IMR-90 (cell line): ENCODE results near the gene ANXA2. TPM values are rescaled to one million over a fixed set of nuclear protein-coding genes. Genes with fewer than 3 reads are reported as not detected.

Source experiments
- ATAC-seq: fragments of 200-7000 bp; cut with Tn5 transposase; 2 replicates; pipeline ENCODE4 v1.9.1; 2020; ENCODE audit warnings: low read depth, mild to moderate bottlenecking, moderate library complexity
- BruUV-seq: library from RNA; stranded (reverse); fragments of 400-500 nt; replicated peaks from 2 replicates; lab custom pipeline; 2021; lab: Mats Ljungman, UMichigan
- CTCF ChIA-PET: fragments of 300-600 bp; formaldehyde crosslinking; extraction: SDS; loops from one replicate; lab custom pipeline; 2021; ENCODE audit warnings: antibody characterized with exemption; lab: Yijun Ruan, JAX
- POLR2A ChIA-PET: fragments of 300-600 bp; sonication (Branson Sonifier 250); formaldehyde crosslinking; loops from one replicate; lab custom pipeline; 2022; ENCODE audit warnings: antibody characterized with exemption; ENCODE audit not compliant: unreplicated experiment; lab: Charles Lee
- DNase-seq: peaks from one replicate; pipeline ENCODE4 v3.0.0; 2013
- H2AFZ ChIP-seq: replicated peaks from 2 replicates; pipeline ENCODE3; 2013; ENCODE audit warnings: low read length, mild to moderate bottlenecking; ENCODE audit not compliant: poor library complexity
- H2AK5ac ChIP-seq: 2 replicates; pipeline ENCODE4 v1.6.1; 2013; ENCODE audit warnings: low read depth, low read length, inconsistent platforms
- H2AK9ac ChIP-seq: replicated peaks from 2 replicates; pipeline ENCODE3; 2013; ENCODE audit warnings: mild to moderate bottlenecking, low read depth, low read length, moderate library complexity; ENCODE audit not compliant: poor library complexity
- H2BK120ac ChIP-seq: 2 replicates; pipeline ENCODE4 v1.6.1; 2013; ENCODE audit warnings: low read depth, low read length, inconsistent platforms
- H2BK15ac ChIP-seq: 3 replicates; pipeline ENCODE4 v1.6.1; 2013; ENCODE audit warnings: low read depth, low read length, inconsistent platforms
- H2BK20ac ChIP-seq: 2 replicates; pipeline ENCODE4 v1.6.1; 2013; ENCODE audit warnings: low read depth, mild to moderate bottlenecking, inconsistent platforms, low read length, moderate library complexity
- H2BK5ac ChIP-seq: 2 replicates; pipeline ENCODE4 v1.6.1; 2013; ENCODE audit warnings: mild to moderate bottlenecking, low read depth, low read length, inconsistent platforms; ENCODE audit not compliant: poor library complexity, severe bottlenecking
- H3K14ac ChIP-seq: replicated peaks from 2 replicates; pipeline ENCODE4 v1.6.1; 2013; ENCODE audit warnings: low read depth, low read length, inconsistent platforms
- H3K18ac ChIP-seq: 2 replicates; pipeline ENCODE4 v1.6.1; 2013; ENCODE audit warnings: low read depth, low read length, control low read depth
- H3K23ac ChIP-seq: 2 replicates; pipeline ENCODE4 v1.6.1; 2013; ENCODE audit warnings: low read depth, low read length, inconsistent platforms
- H3K27ac ChIP-seq: 2 replicates; pipeline ENCODE4 v1.5.1; 2013; ENCODE audit warnings: mild to moderate bottlenecking, control low read depth, low read length; ENCODE audit not compliant: insufficient read depth
- H3K27me3 ChIP-seq: 2 replicates; pipeline ENCODE4 v1.6.1; 2013; ENCODE audit warnings: low read length; ENCODE audit not compliant: control insufficient read depth, insufficient read depth
- H3K36me3 ChIP-seq: 2 replicates; pipeline ENCODE4 v1.6.1; 2013; ENCODE audit warnings: low read length, mixed read lengths; ENCODE audit not compliant: control insufficient read depth, insufficient read depth
- H3K4ac ChIP-seq: 2 replicates; pipeline ENCODE4 v1.6.1; 2013; ENCODE audit warnings: low read depth, low read length, inconsistent platforms
- H3K4me1 ChIP-seq: 2 replicates; pipeline ENCODE4 v1.6.1; 2013; ENCODE audit warnings: low read length, mixed read lengths; ENCODE audit not compliant: control insufficient read depth, insufficient read depth
- H3K4me2 ChIP-seq: 2 replicates; pipeline ENCODE4 v1.6.1; 2013; ENCODE audit warnings: low read depth, mild to moderate bottlenecking, control low read depth, low read length, moderate library complexity
- H3K4me3 ChIP-seq: 2 replicates; pipeline ENCODE4 v1.5.1; 2013; ENCODE audit warnings: low read depth, mild to moderate bottlenecking, control low read depth, low read length, moderate library complexity; ENCODE audit not compliant: insufficient read depth
- H3K56ac ChIP-seq: 2 replicates; pipeline ENCODE4 v1.6.1; 2013; ENCODE audit warnings: low read length, inconsistent platforms; ENCODE audit not compliant: insufficient read depth; ENCODE audit errors: extremely low read depth
- H3K79me1 ChIP-seq, 2 experiments: 2 replicates each; pipeline ENCODE4 v1.6.1; 2013; ENCODE audit warnings: low read length in 2 of 2, inconsistent platforms in 1 of 2, low read depth in 1 of 2
- H3K9ac ChIP-seq: 2 replicates; pipeline ENCODE4 v1.6.1; 2013; ENCODE audit warnings: low read depth, low read length, control low read depth
- H3K9me1 ChIP-seq: 2 replicates; pipeline ENCODE4 v1.6.1; 2013; ENCODE audit warnings: low read length, inconsistent platforms; ENCODE audit not compliant: insufficient read depth
- H3K9me3 ChIP-seq: 2 replicates; pipeline ENCODE4 v1.6.1; 2013; ENCODE audit warnings: low read length; ENCODE audit not compliant: control insufficient read depth, insufficient read depth
- H4K20me1 ChIP-seq: 2 replicates; pipeline ENCODE4 v1.6.1; 2013; ENCODE audit warnings: low read length, inconsistent platforms; ENCODE audit not compliant: insufficient read depth
- H4K5ac ChIP-seq: 2 replicates; pipeline ENCODE4 v1.6.1; 2013; ENCODE audit warnings: mild to moderate bottlenecking, low read depth, low read length, control low read depth
- H4K8ac ChIP-seq, 2 experiments: 2 replicates each; pipeline ENCODE4 v1.6.1; 2013; ENCODE audit warnings: low read depth in 2 of 2, low read length in 2 of 2, control low read depth in 1 of 2, inconsistent platforms in 1 of 2
- H4K91ac ChIP-seq: 2 replicates; pipeline ENCODE4 v1.6.1; 2013; ENCODE audit warnings: low read depth, low read length, inconsistent platforms; ENCODE audit not compliant: insufficient read depth
- CEBPB ChIP-seq: IDR thresholded peaks from 2 replicates; pipeline ENCODE4 v1.6.1; 2012; ENCODE audit warnings: low read depth, low read length, improper control_type of control experiment
- CHD1 ChIP-seq: IDR thresholded peaks from 2 replicates; pipeline ENCODE4 v1.6.1; 2012; ENCODE audit warnings: low read depth, low read length, improper control_type of control experiment
- CTCF ChIP-seq: conservative IDR thresholded peaks from 2 replicates; pipeline ENCODE4 v1.5.1; 2012; ENCODE audit warnings: mild to moderate bottlenecking, low read depth, low read length, improper control_type of control experiment
- ELK1 ChIP-seq: fragments of 150-350 bp; IDR thresholded peaks from 2 replicates; pipeline ENCODE4 v1.6.1; 2016; ENCODE audit warnings: low read depth, mild to moderate bottlenecking, low read length, moderate library complexity, borderline replicate concordance
- FOS ChIP-seq: fragments of 150-350 bp; IDR thresholded peaks from 2 replicates; pipeline ENCODE4 v1.6.1; 2016; ENCODE audit warnings: low read depth, low read length
- MAFK ChIP-seq: IDR thresholded peaks from 2 replicates; pipeline ENCODE4 v1.6.1; 2012; ENCODE audit warnings: low read depth, low read length, improper control_type of control experiment
- MAZ ChIP-seq: IDR thresholded peaks from 2 replicates; pipeline ENCODE4 v1.6.1; 2012; ENCODE audit warnings: low read depth, mild to moderate bottlenecking, low read length, improper control_type of control experiment, moderate library complexity, borderline replicate concordance
- MXI1 ChIP-seq: IDR thresholded peaks from 2 replicates; pipeline ENCODE4 v1.6.1; 2012; ENCODE audit warnings: low read depth, mild to moderate bottlenecking, low read length, moderate library complexity, borderline replicate concordance
- NFE2L2 ChIP-seq: fragments of 150-350 bp; IDR thresholded peaks from 2 replicates; pipeline ENCODE4 v1.6.1; 2016; ENCODE audit warnings: low read depth, mild to moderate bottlenecking, low read length
- POLR2A ChIP-seq: IDR thresholded peaks from 2 replicates; pipeline ENCODE4 v1.6.1; 2012; ENCODE audit warnings: mild to moderate bottlenecking, low read depth, low read length
- RAD21 ChIP-seq: IDR thresholded peaks from 2 replicates; pipeline ENCODE4 v1.6.1; 2012; ENCODE audit warnings: low read length, improper control_type of control experiment
- RCOR1 ChIP-seq: IDR thresholded peaks from 2 replicates; pipeline ENCODE4 v1.6.1; 2012; ENCODE audit warnings: mild to moderate bottlenecking, low read length, improper control_type of control experiment; ENCODE audit not compliant: insufficient replicate concordance
- RFX5 ChIP-seq: IDR thresholded peaks from 2 replicates; pipeline ENCODE4 v1.8.0; 2012; ENCODE audit warnings: low read depth, mild to moderate bottlenecking, low read length, moderate library complexity
- SMC3 ChIP-seq: fragments of 150-350 bp; IDR thresholded peaks from 2 replicates; pipeline ENCODE4 v1.6.1; 2016; ENCODE audit warnings: low read depth, mild to moderate bottlenecking, antibody characterized with exemption, low read length, moderate library complexity
- USF2 ChIP-seq: fragments of 150-350 bp; IDR thresholded peaks from 2 replicates; pipeline ENCODE4 v1.6.1; 2017; ENCODE audit warnings: mild to moderate bottlenecking, antibody characterized with exemption, low read length, low read depth
- WGBS, 2 experiments: methylation state at CpG; one replicate each; pipeline versions ENCODE4 v1.1.5 to v1.1.7; 2013; ENCODE audit warnings: missing lambda C conversion rate in 2 of 2; ENCODE audit not compliant: insufficient read length in 1 of 2; ENCODE audit errors: extremely low coverage in 2 of 2; 5-methylcytosine and 5-hydroxymethylcytosine counted together
- dilution Hi-C: fragments of 300-500 bp; cut with HindIII; formaldehyde crosslinking; loops from one replicate; pipeline ENCODE4 v1.14.3; 2018; ENCODE audit warnings: low sequenced_read_pairs; ENCODE audit not compliant: unreplicated experiment
- in situ Hi-C: fragments of 300-500 bp; cut with MboI; formaldehyde crosslinking; loops from 3 replicates; pipeline ENCODE4 v1.14.3; 2019; ENCODE audit warnings: low sequenced_read_pairs, inconsistent platforms, mixed read lengths
- intact Hi-C: fragments of 100-400 bp; cut with micrococcal nuclease; formaldehyde crosslinking; loops from 2 replicates; pipeline ENCODE4 v1.10.0; 2022
- polyA plus RNA-seq, 3 experiments: library from polyadenylated mRNA; depleted of rRNA; stranded (reverse); fragments of >200 nt; gene quantifications; 2 replicates each; pipeline ENCODE4 v1.2.3, GENCODE V29; 2012; ENCODE audit warnings: low replicate concordance in 1 of 3
- total RNA-seq: library from RNA; depleted of rRNA; stranded (reverse); fragments of >200 nt; gene quantifications from 2 replicates; pipeline ENCODE4 v1.2.3, GENCODE V29; 2012

ANXA2 gene
- total and polyA plus RNA-seq, 2 of the 4 experiments (the other 2 are of a cell fraction): 7,454 to 8,412 TPM

- Histone ChIP-seq H4K8ac (peak overlapping the region in 1 of 2 experiments; percentile 19; a peak in 2 of 4 replicates), H2AK5ac (peak overlapping the region; percentile 48), H3K27me3 (no peaks in the 10 kb centered on the region), H3K9ac (peak overlapping the region; percentile 39; the same call in 1 of the 2 replicates), H3K4me3 (no peak overlapping the region), H2BK5ac (peak overlapping the region; percentile 68), H2BK120ac (peak overlapping the region; percentile 26), H2AK9ac (no peak overlapping the region), H2AFZ (no peak overlapping the region), H2BK15ac (no peak overlapping the region), H4K5ac (peak overlapping the region; percentile 31; the same call in 1 of the 2 replicates), H3K14ac (peak overlapping the region; percentile 53), H3K56ac (peak overlapping the region; percentile 53; the same call in 1 of the 2 replicates), H3K36me3 (peaks cover 32% of the 10 kb centered on the region), H3K23ac (peak overlapping the region; percentile 80; the same call in 1 of the 2 replicates), H4K91ac (no peak overlapping the region; the same call in 1 of the 2 replicates), H3K9me3 (no peaks in the 10 kb centered on the region), H3K9me1 (peaks cover 15% of the 10 kb centered on the region), H2BK20ac (peak overlapping the region; percentile 6; the same call in 1 of the 2 replicates), H3K4me1 (peaks cover 40% of the 10 kb centered on the region), H3K4ac (peak overlapping the region; percentile 23; the same call in 1 of the 2 replicates), H3K18ac (peak overlapping the region; percentile 58; the same call in 1 of the 2 replicates), H4K20me1 (peaks cover 97% of the 10 kb centered on the region), H3K79me1 (peaks cover 4 to 46% of the 10 kb centered on the region in 2 experiments; a peak in 2 of 4 replicates), H3K4me2 (peak overlapping the region; percentile 72; the same call in 1 of the 2 replicates), H3K27ac (peak overlapping the region; percentile 42)
- BruUV-seq: no TSS peak
- POLR2A ChIA-PET: interaction anchor here (1.0 kb wide), 1 partner anchor 20 kb away, joined by 3 read pairs; no protein-coding TSS in a partner anchor
- ATAC-seq (no peak; the same call in 1 of the 2 replicates), DNase-seq (peak; percentile 78)
- in situ Hi-C loops (no loop called here), dilution Hi-C loops (no loop called here), intact Hi-C loops (loop anchor here (2.0 kb wide), 2 partner anchors 18 to 34 kb away; no protein-coding TSS in a partner anchor)
- CTCF ChIA-PET: interaction anchor here (0.6 kb wide), 1 partner anchor 38 kb away, joined by 5 read pairs; no protein-coding TSS in a partner anchor
- no CpG with 5 or more reads among the region's 3 CpGs for WGBS, 2 experiments
- TF ChIP-seq CHD1: no peak
- no peak for TF ChIP-seq RAD21
- TF ChIP-seq CEBPB: no peak
- TF ChIP-seq ELK1: no peak
- no peak for TF ChIP-seq MAZ
- no peak for TF ChIP-seq RCOR1
- no peak for TF ChIP-seq USF2
- TF ChIP-seq MXI1: no peak
- TF ChIP-seq SMC3: no peak
- TF ChIP-seq MAFK: no peak
- no peak for TF ChIP-seq RFX5
- no peak for TF ChIP-seq NFE2L2
- no peak for TF ChIP-seq FOS
- TF ChIP-seq POLR2A: no peak; the same call in 1 of the 2 replicates
- no peak for TF ChIP-seq CTCF
These were observed 5.2 kb downstream of the ANXA2 start for GRCh38 chr15:60392601-60392985.
